H1 (cell line): ENCODE results near the gene PEX13. TPM values are rescaled to one million over a fixed set of nuclear protein-coding genes. Genes with fewer than 3 reads are reported as not detected.

Experiments used
- CTCF ChIA-PET: fragments of 300-600 bp; sonication (Branson Sonifier 250); formaldehyde crosslinking; loops from one replicate; lab custom pipeline; 2021; ENCODE audit not compliant: partially characterized antibody; lab: Charles Lee
- POLR2A ChIA-PET: fragments of 300-600 bp; sonication (Branson Sonifier 250); formaldehyde crosslinking; loops from one replicate; lab custom pipeline; 2021; ENCODE audit warnings: inconsistent platforms; ENCODE audit not compliant: partially characterized antibody; lab: Charles Lee
- DNase-seq, 2 experiments: peaks; one replicate each; pipeline versions ENCODE4 v3.0.0 to v3.0.0-alpha.2; 2010 to 2022; ENCODE audit warnings: low spot score in 2 of 2, low read depth in 1 of 2, mixed read lengths in 1 of 2
- FAIRE-seq: peaks from 2 replicates; lab custom pipeline; 2011; peaks lifted over from hg19 to GRCh38; lab: Jason Lieb, UNC
- H2AFZ ChIP-seq: 2 replicates; pipeline ENCODE4 v1.8.1; 2012; ENCODE audit warnings: low read length, inconsistent platforms
- H2AK5ac ChIP-seq: 2 replicates; pipeline ENCODE4 v1.6.1; 2013; ENCODE audit warnings: low read depth, low read length
- H2BK120ac ChIP-seq: replicated peaks from 2 replicates; pipeline ENCODE3; 2013; ENCODE audit warnings: low read depth, low read length, inconsistent platforms
- H2BK12ac ChIP-seq: 2 replicates; pipeline ENCODE4 v1.6.1; 2013; ENCODE audit warnings: low read depth, low read length
- H2BK15ac ChIP-seq: 2 replicates; pipeline ENCODE4 v1.6.1; 2013; ENCODE audit warnings: low read length
- H2BK20ac ChIP-seq: 2 replicates; pipeline ENCODE4 v1.6.1; 2013; ENCODE audit warnings: low read length
- H2BK5ac ChIP-seq: 2 replicates; pipeline ENCODE4 v1.6.1; 2013; ENCODE audit warnings: low read depth, low read length
- H3K14ac ChIP-seq: 2 replicates; pipeline ENCODE4 v1.6.1; 2013; ENCODE audit warnings: inconsistent platforms; ENCODE audit not compliant: insufficient read length
- H3K18ac ChIP-seq: 2 replicates; pipeline ENCODE4 v1.6.1; 2013; ENCODE audit warnings: low read length; ENCODE audit errors: extremely low read depth
- H3K23ac ChIP-seq: 2 replicates; pipeline ENCODE4 v1.6.1; 2013; ENCODE audit warnings: inconsistent platforms; ENCODE audit not compliant: insufficient read length
- H3K23me2 ChIP-seq: 2 replicates; pipeline ENCODE4 v1.6.1; 2013; ENCODE audit warnings: low read depth, low read length
- H3K27ac ChIP-seq: 2 replicates; pipeline ENCODE4 v1.6.1; 2011; ENCODE audit warnings: low read depth, low read length, inconsistent platforms
- H3K27me3 ChIP-seq, 4 experiments: replicated peaks in 1 of 4; 1 replicate in 1 of 4; 2 replicates in 3 of 4; pipeline versions ENCODE4 v1.6.1 to v1.8.1; 2011 to 2013; ENCODE audit warnings: low read length in 3 of 4, mild to moderate bottlenecking in 3 of 4, inconsistent platforms in 2 of 4, mixed read lengths in 2 of 4, moderate library complexity in 1 of 4; ENCODE audit not compliant: control insufficient read depth in 3 of 4, insufficient read depth in 3 of 4; ENCODE audit errors: extremely low read depth in 1 of 4
- H3K36me3 ChIP-seq, 4 experiments: 2 replicates each; pipeline versions ENCODE4 v1.6.1 to v1.8.1; 2011 to 2013; ENCODE audit warnings: mild to moderate bottlenecking in 4 of 4, low read length in 3 of 4, moderate library complexity in 2 of 4, control low read depth in 1 of 4, inconsistent platforms in 1 of 4; ENCODE audit not compliant: insufficient read depth in 4 of 4, control insufficient read depth in 2 of 4
- H3K4ac ChIP-seq: replicated peaks from 2 replicates; pipeline ENCODE3; 2013; ENCODE audit warnings: low read length, low read depth, mixed read lengths, inconsistent platforms; ENCODE audit not compliant: insufficient read length
- H3K4me1 ChIP-seq, 4 experiments: replicated peaks in 1 of 4; 1 replicate in 1 of 4; 2 replicates in 3 of 4; pipeline versions ENCODE4 v1.6.1 to v1.8.1; 2011 to 2013; ENCODE audit warnings: low read length in 3 of 4, inconsistent platforms in 2 of 4, mixed read lengths in 1 of 4; ENCODE audit not compliant: insufficient read depth in 4 of 4, control insufficient read depth in 3 of 4
- H3K4me2 ChIP-seq, 2 experiments: 2 replicates each; pipeline versions ENCODE4 v1.6.1 to v1.8.1; 2011 to 2013; ENCODE audit warnings: low read depth in 2 of 2, low read length in 2 of 2, control low read depth in 1 of 2, inconsistent platforms in 1 of 2, mild to moderate bottlenecking in 1 of 2; ENCODE audit not compliant: insufficient read depth in 1 of 2
- H3K4me3 ChIP-seq, 4 experiments: fragments of 200-600, 300-600 bp in 1 of 4; sonication (generic), shearing (Covaris generic), sonication (Bioruptor Twin) in 1 of 4; 2 replicates each; pipeline versions ENCODE4 v1.5.1 to v1.8.1; 2011 to 2016; ENCODE audit warnings: low read length in 4 of 4, low read depth in 3 of 4, control low read depth in 2 of 4, inconsistent platforms in 2 of 4, mild to moderate bottlenecking in 2 of 4, mixed read lengths in 1 of 4, moderate library complexity in 1 of 4; ENCODE audit not compliant: insufficient read depth in 2 of 4; ENCODE audit errors: extremely low read depth in 1 of 4
- H3K56ac ChIP-seq: replicated peaks from 2 replicates; pipeline ENCODE3; 2013; ENCODE audit warnings: low read depth, mild to moderate bottlenecking, mixed read lengths, low read length, inconsistent platforms; ENCODE audit not compliant: insufficient read length
- H3K79me1 ChIP-seq: 2 replicates; pipeline ENCODE4 v1.6.1; 2013; ENCODE audit warnings: low read depth, low read length, control low read depth
- H3K79me2 ChIP-seq, 2 experiments: 2 replicates each; pipeline versions ENCODE4 v1.6.1 to v1.8.1; 2012 to 2013; ENCODE audit warnings: low read length in 2 of 2, mild to moderate bottlenecking in 2 of 2, inconsistent platforms in 1 of 2; ENCODE audit not compliant: insufficient read depth in 2 of 2, control insufficient read depth in 1 of 2
- H3K9ac ChIP-seq, 4 experiments: replicated peaks in 1 of 4; 1 replicate in 1 of 4; 2 replicates in 3 of 4; pipeline versions ENCODE4 v1.6.1 to v1.8.1; 2011 to 2013; ENCODE audit warnings: low read depth in 3 of 4, low read length in 3 of 4, control low read depth in 2 of 4, mild to moderate bottlenecking in 2 of 4, moderate library complexity in 2 of 4, inconsistent platforms in 1 of 4; ENCODE audit errors: extremely low read depth in 1 of 4
- H3K9me3 ChIP-seq, 2 experiments: 2 replicates each; pipeline versions ENCODE4 v1.6.1 to v1.8.1; 2012 to 2013; ENCODE audit warnings: mild to moderate bottlenecking in 2 of 2, moderate library complexity in 2 of 2, control low read depth in 1 of 2, inconsistent platforms in 1 of 2, low read depth in 1 of 2, low read length in 1 of 2, mixed read lengths in 1 of 2; ENCODE audit not compliant: insufficient read depth in 2 of 2
- H4K20me1 ChIP-seq, 2 experiments: replicated peaks in 1 of 2; 2 replicates each; pipeline versions ENCODE3 to v1.8.1; 2011 to 2013; ENCODE audit warnings: inconsistent platforms in 2 of 2, low read length in 2 of 2, mild to moderate bottlenecking in 1 of 2; ENCODE audit not compliant: insufficient read depth in 2 of 2, control insufficient read depth in 1 of 2
- H4K5ac ChIP-seq: 2 replicates; pipeline ENCODE4 v1.6.1; 2013; ENCODE audit warnings: low read length, low read depth, mixed read lengths, inconsistent platforms; ENCODE audit not compliant: insufficient read length
- H4K8ac ChIP-seq: 2 replicates; pipeline ENCODE4 v1.8.0; 2013; ENCODE audit warnings: mild to moderate bottlenecking, moderate library complexity, low read length, inconsistent platforms; ENCODE audit not compliant: insufficient read depth; ENCODE audit errors: extremely low read depth
- H4K91ac ChIP-seq: replicated peaks from 2 replicates; pipeline ENCODE3; 2013; ENCODE audit warnings: low read length, mixed read lengths, inconsistent platforms; ENCODE audit not compliant: insufficient read length
- EZH2 ChIP-seq: fragments of 200-600 bp; sonication (generic); IDR thresholded peaks from 2 replicates; pipeline ENCODE4 v1.7.1; 2012; ENCODE audit warnings: low read depth, mild to moderate bottlenecking, moderate library complexity, low read length, inconsistent platforms; ENCODE audit not compliant: severe bottlenecking
- KDM1A ChIP-seq: fragments of 200-600, 300-600 bp; sonication (generic); IDR thresholded peaks from 2 replicates; pipeline ENCODE4 v1.7.1; 2016; ENCODE audit warnings: mild to moderate bottlenecking, low read length, borderline replicate concordance
- ZNF274 ChIP-seq: IDR thresholded peaks from 2 replicates; pipeline ENCODE4 v1.7.0; 2012; ENCODE audit warnings: low read length, borderline replicate concordance; ENCODE audit errors: extremely low read depth
- WGBS, 2 experiments: shearing (Covaris generic) in 1 of 2; methylation state at CpG; one replicate each; pipeline versions ENCODE4 v1.1.6 to v1.1.7; 2013 to 2015; ENCODE audit warnings: low lambda C conversion rate in 2 of 2, mixed read lengths in 2 of 2, inconsistent platforms in 1 of 2, low coverage in 1 of 2, missing lambda C conversion rate in 1 of 2; ENCODE audit not compliant: insufficient replicate concordance in 2 of 2, insufficient coverage in 1 of 2, insufficient read length in 1 of 2; ENCODE audit errors: extremely low coverage in 1 of 2, missing lambda C conversion rate in 1 of 2; 5-methylcytosine and 5-hydroxymethylcytosine counted together
- polyA plus RNA-seq, 7 experiments: library from polyadenylated mRNA; depleted of rRNA in 3 of 7; stranded (reverse) in 5 of 7; unstranded in 2 of 7; fragments of >200 nt in 5 of 7; fragments of 200-250 nt in 2 of 7; gene quantifications; 1 replicate in 5 of 7; 2 replicates in 1 of 7; 4 replicates in 1 of 7; pipeline versions ENCODE4 v1.2.1 to v1.2.3, GENCODE V29; 2011 to 2013; ENCODE audit warnings: missing spikeins in 2 of 7, mixed read lengths in 2 of 7
- total RNA-seq: library from RNA; stranded (reverse); fragmentation: NEBNext Ultra II Directional; extraction: Animal tissue kit (Norgen Biotek cat#: 25700); gene quantifications from 2 replicates; pipeline ENCODE4 v1.2.1, GENCODE V29; 2021

PEX13 gene
- total and polyA plus RNA-seq, 2 of the 8 experiments (the other 6 are each of a cell fraction or from before 2014, with no cell fraction given) = 16.8 to 22.3 TPM

- H2AFZ ChIP-seq = no peak overlapping the region
- H3K79me1 ChIP-seq = no peaks in the 10 kb centered on the region
- ChIA-PET POLR2A (interaction anchor here (1.3 kb wide), 1 partner anchor 11 kb away, joined by 3 read pairs; no protein-coding TSS in a partner anchor), CTCF (interaction anchor here (0.6 to 1.6 kb wide), 3 partner anchors 60 to 164 kb away, joined by 3 read pairs; partner anchors contain the start of gene SANBR)
- no peak overlapping the region for H2BK5ac ChIP-seq
- no peaks in the 10 kb centered on the region for H3K36me3 ChIP-seq
- H3K79me2 ChIP-seq = no peaks in the 10 kb centered on the region
- no peak overlapping the region for H3K4me2 ChIP-seq
- H3K4me3 ChIP-seq = no peak overlapping the region
- no peak overlapping the region for H2BK20ac ChIP-seq
- no peaks in the 10 kb centered on the region; a peak in 1 of 4 replicates for H3K9me3 ChIP-seq
- no peak overlapping the region for H2BK120ac ChIP-seq
- H3K56ac ChIP-seq = no peak overlapping the region
- H3K4me1 ChIP-seq = no peaks in the 10 kb centered on the region
- no peaks in the 10 kb centered on the region for H3K23me2 ChIP-seq
- H3K14ac ChIP-seq = no peak overlapping the region
- no peak overlapping the region for H2BK12ac ChIP-seq
- H4K91ac ChIP-seq = no peak overlapping the region
- no peaks in the 10 kb centered on the region for H4K20me1 ChIP-seq
- WGBS, 2 experiments = 78% methylated on average over 3 of the region's 3 CpGs; no CpG with 5 or more reads in 1 of the 2 experiments
- DNase-seq = no peak
- no peak overlapping the region for H2BK15ac ChIP-seq
- TF ChIP-seq EZH2 (no peak), ZNF274 (no peak), KDM1A (no peak)
- no peak for FAIRE-seq
- H4K5ac ChIP-seq = no peak overlapping the region
- no peak overlapping the region for H2AK5ac ChIP-seq
- no peak overlapping the region for H3K4ac ChIP-seq
- no peak overlapping the region for H3K27ac ChIP-seq
- H3K23ac ChIP-seq = no peak overlapping the region
- no peaks in the 10 kb centered on the region for H3K27me3 ChIP-seq
- H4K8ac ChIP-seq = no peak overlapping the region
- H3K18ac ChIP-seq = no peak overlapping the region
- H3K9ac ChIP-seq = no peak overlapping the region
Observed at GRCh38 chr2:61005736-61006135, 11.8 kb upstream of the PEX13 start.
